HL-60 (cell line): ENCODE measurements around the gene ABCD3.

Experiments
- REST ChIP-seq: IDR thresholded peaks from 2 replicates; pipeline ENCODE4 v1.6.1; 2012; ENCODE audit warnings: low read depth; ENCODE audit not compliant: insufficient replicate concordance
- SPI1 ChIP-seq: IDR thresholded peaks from 2 replicates; pipeline ENCODE4 v1.6.1; 2012; ENCODE audit warnings: low read depth, mild to moderate bottlenecking, borderline replicate concordance

GRCh38 chr1:94413311-94413710 is 4.9 kb upstream of the ABCD3 start:
- peak; percentile 26; the same call in 1 of the 2 replicates for TF ChIP-seq SPI1
- no peak for TF ChIP-seq REST
